Measurements from ENCODE around the gene MACF1.

MACF1 gene

GRCh38 chr1:39394059-39394458 lies 189.6 kb downstream of the MACF1 start:
- Histone ChIP-seq H3K9ac (ENCODE audit: low read depth, low read length) (no peak overlapping the region), H3K4me1 (ENCODE audit: insufficient read depth, low read length) (peaks cover 34% of the 10 kb centered on the region), H3K4me3 (ENCODE audit: low read length) (no peak overlapping the region), H3K27me3 (ENCODE audit: insufficient read depth, low read length) (no peaks in the 10 kb centered on the region), H3K9me3 (ENCODE audit: insufficient read depth, low read depth, low read length) (no peaks in the 10 kb centered on the region), H3K36me3 (ENCODE audit: insufficient read depth, low read depth, low read length) (peaks cover 15% of the 10 kb centered on the region), H3K27ac (ENCODE audit: low read length) (no peak overlapping the region)

- no peak overlapping the region for H3K9ac ChIP-seq (ENCODE audit: low read depth, low read length)
- no peaks in the 10 kb centered on the region for H3K9me3 ChIP-seq (ENCODE audit: insufficient read depth, low read depth, low read length)
- peaks cover 10% of the 10 kb centered on the region for H3K36me3 ChIP-seq (ENCODE audit: insufficient read depth, low read depth, low read length)
- H3K27me3 ChIP-seq (ENCODE audit: insufficient read depth, low read length) = no peaks in the 10 kb centered on the region
- no peak overlapping the region for H3K4me3 ChIP-seq (ENCODE audit: low read length)
- peak overlapping the region; percentile 31 for H3K27ac ChIP-seq (ENCODE audit: low read length)
- H3K4me1 ChIP-seq (ENCODE audit: insufficient read depth, low read length) = peaks cover 35% of the 10 kb centered on the region
Measured at GRCh38 chr1:39394598-39394997, 190.1 kb downstream of the MACF1 start.

- H3K27ac ChIP-seq (ENCODE audit: low read length) = no peak overlapping the region
- H3K27me3 ChIP-seq (ENCODE audit: insufficient read depth, low read length) = no peaks in the 10 kb centered on the region
- no peak overlapping the region for H3K4me3 ChIP-seq (ENCODE audit: low read length)
- no peaks in the 10 kb centered on the region for H3K9me3 ChIP-seq (ENCODE audit: insufficient read depth, low read depth, low read length)
- no peak overlapping the region for H3K9ac ChIP-seq (ENCODE audit: low read depth, low read length)
- peaks cover 2% of the 10 kb centered on the region; the same call in 1 of the 2 replicates for H3K36me3 ChIP-seq (ENCODE audit: insufficient read depth, low read depth, low read length)
- peaks cover 35% of the 10 kb centered on the region for H3K4me1 ChIP-seq (ENCODE audit: insufficient read depth, low read length)
Measured at GRCh38 chr1:39395357-39395831, 190.9 kb downstream of the MACF1 start.

GRCh38 chr1:39396671-39397070 lies 192.2 kb downstream of the MACF1 start:
- Histone ChIP-seq H3K9ac (ENCODE audit: low read depth, low read length) (no peak overlapping the region), H3K4me1 (ENCODE audit: insufficient read depth, low read length) (peaks cover 31% of the 10 kb centered on the region), H3K27ac (ENCODE audit: low read length) (no peak overlapping the region)

GRCh38 chr1:39397487-39397886 lies 193.0 kb downstream of the MACF1 start:
- no peaks in the 10 kb centered on the region for H3K36me3 ChIP-seq (ENCODE audit: insufficient read depth, low read depth, low read length)
- H3K4me1 ChIP-seq (ENCODE audit: insufficient read depth, low read length) = peaks cover 24% of the 10 kb centered on the region
- H3K9me3 ChIP-seq (ENCODE audit: insufficient read depth, low read depth, low read length) = no peaks in the 10 kb centered on the region

More at GRCh38 chr1:39396671-39397070, 192.2 kb downstream of the MACF1 start:
- Histone ChIP-seq H3K4me3 (ENCODE audit: low read length) (no peak overlapping the region), H3K27me3 (ENCODE audit: insufficient read depth, low read length) (no peaks in the 10 kb centered on the region), H3K9me3 (ENCODE audit: insufficient read depth, low read depth, low read length) (no peaks in the 10 kb centered on the region), H3K36me3 (ENCODE audit: insufficient read depth, low read depth, low read length) (no peaks in the 10 kb centered on the region)

GRCh38 chr1:39398278-39399021 lies 194.0 kb downstream of the MACF1 start:
- H3K9ac ChIP-seq (ENCODE audit: low read depth, low read length) = no peak overlapping the region; the same call in 1 of the 2 replicates
- no peaks in the 10 kb centered on the region for H3K27me3 ChIP-seq (ENCODE audit: insufficient read depth, low read length)
- H3K27ac ChIP-seq (ENCODE audit: low read length) = no peak overlapping the region
- H3K4me3 ChIP-seq (ENCODE audit: low read length) = no peak overlapping the region
- H3K9me3 ChIP-seq (ENCODE audit: insufficient read depth, low read depth, low read length) = no peaks in the 10 kb centered on the region
- H3K4me1 ChIP-seq (ENCODE audit: insufficient read depth, low read length) = peaks cover 21% of the 10 kb centered on the region
- no peaks in the 10 kb centered on the region for H3K36me3 ChIP-seq (ENCODE audit: insufficient read depth, low read depth, low read length)

More at GRCh38 chr1:39397487-39397886, 193.0 kb downstream of the MACF1 start:
- Histone ChIP-seq H3K9ac (ENCODE audit: low read depth, low read length) (no peak overlapping the region), H3K27me3 (ENCODE audit: insufficient read depth, low read length) (no peaks in the 10 kb centered on the region), H3K27ac (ENCODE audit: low read length) (no peak overlapping the region), H3K4me3 (ENCODE audit: low read length) (no peak overlapping the region)

- no peaks in the 10 kb centered on the region for H3K27me3 ChIP-seq (ENCODE audit: insufficient read depth, low read length)
- no peaks in the 10 kb centered on the region for H3K36me3 ChIP-seq (ENCODE audit: insufficient read depth, low read depth, low read length)
- no peaks in the 10 kb centered on the region for H3K9me3 ChIP-seq (ENCODE audit: insufficient read depth, low read depth, low read length)
- H3K27ac ChIP-seq (ENCODE audit: low read length) = no peak overlapping the region
- no peak overlapping the region for H3K9ac ChIP-seq (ENCODE audit: low read depth, low read length)
- H3K4me1 ChIP-seq (ENCODE audit: insufficient read depth, low read length) = peaks cover 15% of the 10 kb centered on the region
- H3K4me3 ChIP-seq (ENCODE audit: low read length) = no peak overlapping the region
Measured at GRCh38 chr1:39401106-39401505, 196.6 kb downstream of the MACF1 start.

GRCh38 chr1:39404876-39405275 lies 200.4 kb downstream of the MACF1 start:
- H3K4me1 ChIP-seq (ENCODE audit: insufficient read depth, low read length) = peaks cover 11% of the 10 kb centered on the region
- no peak overlapping the region for H3K4me3 ChIP-seq (ENCODE audit: low read length)
- H3K9ac ChIP-seq (ENCODE audit: low read depth, low read length) = no peak overlapping the region
- H3K27ac ChIP-seq (ENCODE audit: low read length) = no peak overlapping the region
- H3K36me3 ChIP-seq (ENCODE audit: insufficient read depth, low read depth, low read length) = no peaks in the 10 kb centered on the region
- H3K9me3 ChIP-seq (ENCODE audit: insufficient read depth, low read depth, low read length) = no peaks in the 10 kb centered on the region
- H3K27me3 ChIP-seq (ENCODE audit: insufficient read depth, low read length) = no peaks in the 10 kb centered on the region

- H3K27ac ChIP-seq (ENCODE audit: low read length) = no peak overlapping the region
- no peak overlapping the region for H3K9ac ChIP-seq (ENCODE audit: low read depth, low read length)
- no peaks in the 10 kb centered on the region for H3K27me3 ChIP-seq (ENCODE audit: insufficient read depth, low read length)
- no peaks in the 10 kb centered on the region for H3K9me3 ChIP-seq (ENCODE audit: insufficient read depth, low read depth, low read length)
- H3K4me3 ChIP-seq (ENCODE audit: low read length) = no peak overlapping the region
- H3K4me1 ChIP-seq (ENCODE audit: insufficient read depth, low read length) = peaks cover 15% of the 10 kb centered on the region
- peaks cover 3% of the 10 kb centered on the region; the same call in 1 of the 2 replicates for H3K36me3 ChIP-seq (ENCODE audit: insufficient read depth, low read depth, low read length)
Measured at GRCh38 chr1:39405358-39405757, 200.9 kb downstream of the MACF1 start.

GRCh38 chr1:39406533-39407450 lies 202.3 kb downstream of the MACF1 start:
- Histone ChIP-seq H3K4me1 (ENCODE audit: insufficient read depth, low read length) (peaks cover 26% of the 10 kb centered on the region), H3K9ac (ENCODE audit: low read depth, low read length) (no peak overlapping the region; the same call in 1 of the 2 replicates), H3K9me3 (ENCODE audit: insufficient read depth, low read depth, low read length) (no peaks in the 10 kb centered on the region), H3K27ac (ENCODE audit: low read length) (no peak overlapping the region), H3K36me3 (ENCODE audit: insufficient read depth, low read depth, low read length) (peaks cover 17% of the 10 kb centered on the region; the same call in 1 of the 2 replicates), H3K27me3 (ENCODE audit: insufficient read depth, low read length) (no peaks in the 10 kb centered on the region), H3K4me3 (ENCODE audit: low read length) (peak overlapping the region; percentile 74; the same call in 1 of the 2 replicates)

GRCh38 chr1:39407510-39407895 lies 203.0 kb downstream of the MACF1 start:
- Histone ChIP-seq H3K36me3 (ENCODE audit: insufficient read depth, low read depth, low read length) (peaks cover 25% of the 10 kb centered on the region; the same call in 1 of the 2 replicates), H3K27ac (ENCODE audit: low read length) (no peak overlapping the region), H3K9me3 (ENCODE audit: insufficient read depth, low read depth, low read length) (no peaks in the 10 kb centered on the region), H3K4me1 (ENCODE audit: insufficient read depth, low read length) (peaks cover 28% of the 10 kb centered on the region), H3K4me3 (ENCODE audit: low read length) (peak overlapping the region; percentile 74), H3K27me3 (ENCODE audit: insufficient read depth, low read length) (no peaks in the 10 kb centered on the region), H3K9ac (ENCODE audit: low read depth, low read length) (peak overlapping the region; percentile 78; the same call in 1 of the 2 replicates)
